Stomach (tissue), 9 donors: Measurements from ENCODE around the gene RGSL1. TPM values are rescaled to one million over a fixed set of nuclear protein-coding genes. Genes with fewer than 3 reads are reported as not detected.

Experiments used
- DNase-seq, 2 donors: peaks; one replicate each; pipeline versions ENCODE4 v3.0.0 to v3.0.0-alpha.2; 2013 to 2019
- H3K27ac ChIP-seq, 5 donors: fragments of 200-600 bp in 4 of 5; sonication (generic) in 4 of 5; one replicate each; pipeline ENCODE4 v1.5.1; 2013 to 2019; ENCODE audit warnings: mild to moderate bottlenecking in 1 of 5, moderate library complexity in 1 of 5
- H3K27me3 ChIP-seq, 3 donors: fragments of 200-600 bp; sonication (generic); one replicate each; pipeline ENCODE4 v1.5.1; 2017 to 2019; ENCODE audit warnings: mixed run types in 1 of 3
- H3K36me3 ChIP-seq, 4 donors: fragments of 200-600 bp; sonication (generic); 1 replicate in 3 of 4; 2 replicates in 1 of 4; pipeline ENCODE4 v1.5.1; 2016 to 2019
- H3K4me1 ChIP-seq, 4 donors: fragments of 200-600 bp; sonication (generic); one replicate each; pipeline ENCODE4 v1.5.1; 2016 to 2019
- H3K4me3 ChIP-seq, 4 donors: fragments of 200-600 bp; sonication (generic) in 3 of 4; one replicate each; pipeline ENCODE4 v1.5.1; 2016 to 2019; ENCODE audit warnings: mild to moderate bottlenecking in 1 of 4
- H3K9me3 ChIP-seq, 4 donors: fragments of 200-600 bp; sonication (generic); one replicate each; pipeline ENCODE4 v1.5.1; 2016 to 2019
- CTCF ChIP-seq, 7 experiments: fragments of 450-650 bp in 4 of 7; fragments of 200-600 bp in 3 of 7; sonication (generic) in 3 of 7; IDR thresholded peaks; one replicate each; pipeline ENCODE4 v1.5.1; 2016 to 2019; ENCODE audit warnings: antibody characterized with exemption in 7 of 7, control low read depth in 2 of 7, mild to moderate bottlenecking in 1 of 7
- EP300 ChIP-seq: sonication (generic); formaldehyde crosslinking; IDR thresholded peaks from one replicate; pipeline ENCODE4 v1.6.1; 2017; ENCODE audit warnings: antibody characterized with exemption
- POLR2A ChIP-seq, 4 donors: fragments of 450-650 bp; IDR thresholded peaks; one replicate each; pipeline ENCODE4 v1.6.1; 2016; ENCODE audit warnings: antibody characterized with exemption in 4 of 4, control low read depth in 2 of 4, mild to moderate bottlenecking in 1 of 4, moderate library complexity in 1 of 4
- POLR2AphosphoS5 ChIP-seq, 3 donors: sonication (generic); formaldehyde crosslinking; IDR thresholded peaks; one replicate each; pipeline ENCODE4 v1.6.1; 2016; ENCODE audit warnings: antibody characterized with exemption in 3 of 3
- WGBS, 5 donors: extraction: QIAGEN DNeasy Blood & Tissue Kit in 3 of 5; methylation state at CpG; one replicate each; pipeline versions ENCODE4 v1.1.5 to v1.1.7; 2013 to 2018; 5-methylcytosine and 5-hydroxymethylcytosine counted together
- intact Hi-C: fragments of 100-400 bp; cut with DNase I; formaldehyde crosslinking; loops from one replicate; pipeline ENCODE4 v1.15.1; 2023; ENCODE audit warnings: low total_unique reads
- polyA plus RNA-seq, 3 donors: library from polyadenylated mRNA; stranded (reverse); fragments of 200-250 nt; gene quantifications; one replicate each; pipeline ENCODE4 v1.2.3, GENCODE V29; 2013
- total RNA-seq, 5 donors: library from RNA; depleted of rRNA; stranded (reverse); fragments of >200 nt; gene quantifications; one replicate each; pipeline versions ENCODE4 v1.1.0 to v1.2.3, GENCODE V29; 2014 to 2016
- donor health status: healthy with polysubstance abuse.
- donor health status: Bipolar disorder and iron deficiency.
- donor health status: healthy.

The RGSL1 gene
- total and polyA plus RNA-seq, 8 donors = not detected

- no peak overlapping the region for H3K4me3 ChIP-seq
- TF ChIP-seq POLR2A (IDR thresholded peaks at IDR 0.05) = no peak
- TF ChIP-seq EP300 = no peak
- TF ChIP-seq POLR2AphosphoS5 (IDR thresholded peaks at IDR 0.05) = no peak
- no peak for TF ChIP-seq CTCF (IDR thresholded peaks at IDR 0.05)
- DNase-seq = no peak
- intact Hi-C loops = no loop called here
- no peaks in the 10 kb centered on the region for H3K4me1 ChIP-seq
- no peaks in the 10 kb centered on the region for H3K36me3 ChIP-seq
- no peaks in the 10 kb centered on the region for H3K27me3 ChIP-seq
- H3K9me3 ChIP-seq = peaks cover 0 to 17% (median 11%) of the 10 kb centered on the region in 4 donors
- H3K27ac ChIP-seq = no peak overlapping the region
Measured at GRCh38 chr1:182556279-182556678, 106.3 kb downstream of the RGSL1 start.

- WGBS, 5 donors = 63 to 75% (median 69%) methylated on average over 7 of the region's 7 CpGs
- no peaks in the 10 kb centered on the region for H3K9me3 ChIP-seq
- intact Hi-C loops = no loop called here
Measured at GRCh38 chr1:182560392-182560984, 110.5 kb downstream of the RGSL1 start.

GRCh38 chr1:182561456-182561855, 111.5 kb downstream of the RGSL1 start:
- H3K27me3 ChIP-seq = no peaks in the 10 kb centered on the region
- intact Hi-C loops = no loop called here
- WGBS, 5 donors = 59 to 68% (median 61%) methylated on average over 4 of the region's 4 CpGs
- H3K4me1 ChIP-seq = no peaks in the 10 kb centered on the region
- H3K4me3 ChIP-seq = no peak overlapping the region
- no peaks in the 10 kb centered on the region for H3K36me3 ChIP-seq
- no peak for TF ChIP-seq EP300
- TF ChIP-seq POLR2AphosphoS5 (IDR thresholded peaks at IDR 0.05) = no peak
- no peak for TF ChIP-seq POLR2A (IDR thresholded peaks at IDR 0.05)
- no peak for TF ChIP-seq CTCF (IDR thresholded peaks at IDR 0.05)
- H3K9me3 ChIP-seq = no peaks in the 10 kb centered on the region
- DNase-seq = no peak
- no peak overlapping the region for H3K27ac ChIP-seq

More at GRCh38 chr1:182560392-182560984, 110.5 kb downstream of the RGSL1 start:
- no peak overlapping the region for H3K27ac ChIP-seq
- no peak for DNase-seq
- no peak for TF ChIP-seq POLR2A (IDR thresholded peaks at IDR 0.05)
- no peak for TF ChIP-seq POLR2AphosphoS5 (IDR thresholded peaks at IDR 0.05)
- TF ChIP-seq EP300 = no peak
- no peak for TF ChIP-seq CTCF (IDR thresholded peaks at IDR 0.05)
- no peaks in the 10 kb centered on the region for H3K4me1 ChIP-seq
- no peaks in the 10 kb centered on the region for H3K36me3 ChIP-seq
- no peaks in the 10 kb centered on the region for H3K27me3 ChIP-seq
- H3K4me3 ChIP-seq = no peak overlapping the region

GRCh38 chr1:182563095-182563494, 113.1 kb downstream of the RGSL1 start:
- no peak for DNase-seq
- H3K27ac ChIP-seq = no peak overlapping the region
- H3K9me3 ChIP-seq = no peaks in the 10 kb centered on the region
- 82 to 90% (median 84%) methylated on average over 4 of the region's 4 CpGs for WGBS, 5 donors
- H3K4me3 ChIP-seq = no peak overlapping the region
- no peak for TF ChIP-seq CTCF (IDR thresholded peaks at IDR 0.05)
- TF ChIP-seq EP300 = no peak
- no peak for TF ChIP-seq POLR2AphosphoS5 (IDR thresholded peaks at IDR 0.05)
- no peak for TF ChIP-seq POLR2A (IDR thresholded peaks at IDR 0.05)
- no peaks in the 10 kb centered on the region for H3K36me3 ChIP-seq
- H3K27me3 ChIP-seq = no peaks in the 10 kb centered on the region
- H3K4me1 ChIP-seq = no peaks in the 10 kb centered on the region
- intact Hi-C loops = no loop called here
